GM19324 (cell line): ENCODE results near the gene SLC16A12.
"Not testable (repeated sequence)": the region's sequence is repeated elsewhere in the genome, so short reads cannot be mapped to it uniquely, and the experiment has no call there.

Experiments used
- ATAC-seq: cut with Tn5 transposase; IDR thresholded peaks from one replicate; pipeline ENCODE4 v1.9.1; 2021; ENCODE audit warnings: mild to moderate bottlenecking, moderate library complexity; ENCODE audit not compliant: unreplicated experiment, low FRiP score

SLC16A12 gene

GRCh38 chr10:89550509-89550908 lies 15.1 kb upstream of the SLC16A12 start:
- no peak for ATAC-seq

DNA sequence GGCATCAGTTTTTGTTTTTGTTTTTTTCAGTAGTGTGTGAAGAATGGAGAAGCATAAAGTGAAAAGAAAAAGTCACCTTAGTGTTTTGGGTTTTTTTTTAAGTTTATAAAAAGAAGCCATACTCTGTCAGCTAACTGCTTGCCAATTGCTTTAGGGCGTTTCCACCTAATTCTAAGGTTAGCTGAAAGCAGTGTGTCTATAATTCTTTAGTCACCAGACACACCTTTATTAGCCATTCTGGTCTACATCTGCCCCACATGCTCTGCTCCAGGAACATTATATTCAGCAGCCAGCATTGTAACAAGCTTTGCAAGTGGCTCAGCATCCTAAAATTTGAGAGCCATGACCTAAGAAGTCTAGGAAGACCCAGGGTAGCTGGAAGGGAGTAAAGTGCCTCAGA lies 14.1 kb upstream of the SLC16A12 start:
- ATAC-seq, result no peak

DNA sequence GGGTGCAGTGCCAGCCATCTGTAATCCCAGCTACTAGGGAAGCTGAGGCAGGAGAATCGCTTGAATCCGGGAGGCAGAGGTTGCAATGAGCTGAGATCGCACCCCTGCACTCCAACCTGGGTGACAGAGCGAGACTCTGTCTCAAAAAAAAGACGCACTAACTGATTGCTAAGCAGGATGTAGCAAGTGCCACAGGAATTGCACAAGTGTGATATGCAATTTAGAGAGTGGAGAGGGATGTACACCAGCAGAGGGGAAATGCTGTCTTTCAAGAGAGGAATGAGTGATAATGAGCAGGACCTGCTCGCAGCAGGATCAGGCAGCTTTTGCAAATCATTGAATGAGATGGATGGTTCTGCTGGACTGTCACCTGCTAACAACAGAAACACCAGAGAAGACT lies 13.3 kb upstream of the SLC16A12 start:
- ATAC-seq, result no peak

DNA sequence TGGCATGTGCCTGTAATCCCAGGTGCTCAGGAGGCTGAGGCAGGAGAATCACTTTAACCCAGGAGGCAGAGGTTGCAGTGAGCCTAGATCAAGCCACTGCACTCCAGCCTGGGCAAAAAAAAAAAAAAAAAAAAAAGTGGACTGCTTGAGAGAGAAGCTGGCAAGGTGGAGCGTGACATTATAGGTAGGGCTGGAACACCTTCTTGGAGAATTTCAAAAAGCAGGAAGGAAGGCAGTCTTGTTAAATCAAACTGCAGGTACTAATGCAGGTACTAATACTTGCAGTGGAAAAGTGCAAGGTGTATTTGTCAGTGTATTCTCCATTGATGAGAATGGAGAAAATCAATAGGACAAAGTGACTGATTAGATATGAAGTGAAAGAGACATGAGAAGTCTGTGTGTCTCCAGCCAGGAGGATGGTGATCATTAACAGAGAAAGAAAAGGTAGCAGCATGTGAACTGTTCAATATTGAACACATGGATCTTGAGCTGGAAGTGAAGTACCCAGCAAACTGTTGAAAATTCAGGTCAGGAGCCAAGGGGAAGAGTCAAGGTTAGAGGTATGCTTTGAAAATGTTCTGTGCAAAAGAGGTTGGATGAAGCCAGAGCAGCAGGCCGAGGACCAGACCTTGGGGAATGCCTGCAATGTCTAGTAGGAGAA lies 12.6 kb upstream of the SLC16A12 start:
- ATAC-seq, result no peak

DNA sequence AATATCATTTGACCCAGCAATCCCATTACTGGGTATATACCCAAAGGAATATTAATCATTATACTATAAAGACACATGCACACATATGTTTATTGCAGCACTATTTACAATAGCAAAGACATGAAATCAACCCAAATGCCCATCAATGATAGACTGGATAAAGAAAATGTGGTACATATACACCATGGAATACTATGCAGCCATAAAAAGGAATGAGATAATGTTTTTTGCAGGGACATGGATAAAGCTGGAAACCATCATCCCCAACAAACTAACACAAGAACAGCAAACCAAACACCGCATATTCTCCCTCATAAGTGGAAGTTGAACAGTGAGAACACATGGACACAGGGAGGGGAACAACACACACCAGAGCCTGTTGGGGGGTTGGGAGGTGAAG lies 11.3 kb upstream of the SLC16A12 start:
- not testable (repeated sequence) for ATAC-seq

- no peak for ATAC-seq
Observed at GRCh38 chr10:89543841-89544240, 8.4 kb upstream of the SLC16A12 start.

GRCh38 chr10:89540420-89540949 lies 5.1 kb upstream of the SLC16A12 start:
- no peak for ATAC-seq

DNA sequence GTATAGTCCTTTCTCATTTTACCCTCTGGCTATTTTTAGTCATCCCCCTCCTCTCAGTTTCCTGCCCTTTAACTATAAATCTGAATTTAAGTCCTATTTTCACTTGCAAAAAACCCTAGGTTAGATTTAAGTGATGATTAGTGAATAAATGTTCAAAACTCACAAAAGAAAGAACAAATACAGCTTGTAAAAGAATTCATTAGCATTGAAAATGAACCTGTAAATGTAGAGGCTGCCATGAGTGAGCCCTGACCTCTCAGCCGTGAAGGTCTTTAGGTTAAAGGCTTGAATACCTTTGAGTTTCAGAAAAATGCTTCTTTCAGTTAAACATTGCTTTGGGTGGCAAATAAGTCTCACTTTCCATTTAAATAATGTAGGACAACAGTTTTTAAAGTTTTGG lies 2.0 kb upstream of the SLC16A12 start:
- ATAC-seq, result no peak

DNA sequence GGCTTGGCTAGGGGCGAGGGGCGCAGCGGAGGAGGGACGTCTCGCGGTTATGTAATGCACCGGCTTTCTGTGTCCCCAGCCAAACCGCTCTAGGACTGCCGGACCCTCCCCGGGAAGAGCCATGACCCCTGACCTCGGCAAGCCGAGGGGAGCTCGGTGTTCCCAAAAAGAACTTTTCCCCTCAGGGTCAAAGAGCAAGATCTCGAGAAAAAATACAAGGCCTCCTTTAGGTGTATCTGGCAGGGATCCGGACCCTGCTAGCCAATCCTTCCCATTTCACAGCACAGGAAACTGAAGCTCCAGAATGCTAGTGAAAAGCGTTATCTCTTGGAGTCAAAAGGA lies 590 bp upstream of the SLC16A12 start:
- ATAC-seq, result no peak

DNA sequence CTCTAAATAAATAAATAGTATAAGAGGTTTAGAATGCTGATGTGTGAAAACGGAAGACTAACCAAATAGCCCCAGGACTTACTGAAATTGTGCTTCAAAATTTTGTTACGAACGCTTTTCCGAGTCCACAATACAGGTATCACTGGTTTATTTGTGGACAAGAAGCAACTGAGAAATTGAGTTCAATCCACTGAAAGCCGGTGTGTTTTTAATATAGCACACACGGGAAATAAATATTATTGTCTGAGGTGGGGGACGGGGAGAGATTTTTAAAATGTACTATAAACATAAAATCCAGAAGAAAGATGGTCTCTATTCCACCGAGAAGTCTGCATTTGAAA lies 598 bp downstream of the SLC16A12 start:
- no peak for ATAC-seq

- no peak for ATAC-seq
Observed at GRCh38 chr10:89532476-89532875, 2.9 kb downstream of the SLC16A12 start.

DNA sequence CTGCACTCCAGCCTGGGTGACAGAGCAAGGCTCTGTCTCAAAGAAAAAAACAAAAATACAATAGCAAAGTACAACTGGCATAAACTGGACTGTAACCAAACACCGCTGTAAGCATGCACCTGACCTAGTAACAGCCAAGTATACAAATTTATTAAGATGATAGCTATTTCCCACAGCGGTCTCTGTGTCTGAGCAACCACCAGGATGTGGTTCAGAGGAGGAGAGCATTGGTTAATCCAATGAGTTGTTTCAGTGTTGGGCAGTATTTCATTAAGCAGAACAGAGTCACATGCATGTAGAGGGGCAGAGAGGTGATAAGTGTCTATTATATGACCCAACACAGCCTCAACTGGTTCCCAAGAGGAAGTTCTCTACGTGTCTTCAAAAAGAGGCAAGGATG lies 4.0 kb downstream of the SLC16A12 start:
- no peak for ATAC-seq

- ATAC-seq, result not testable (repeated sequence)
Observed at GRCh38 chr10:89529711-89530110, 5.7 kb downstream of the SLC16A12 start.

- ATAC-seq, result no peak
Observed at GRCh38 chr10:89526358-89526757, 9.0 kb downstream of the SLC16A12 start.

- no peak for ATAC-seq
Observed at GRCh38 chr10:89525556-89525955, 9.8 kb downstream of the SLC16A12 start.

DNA sequence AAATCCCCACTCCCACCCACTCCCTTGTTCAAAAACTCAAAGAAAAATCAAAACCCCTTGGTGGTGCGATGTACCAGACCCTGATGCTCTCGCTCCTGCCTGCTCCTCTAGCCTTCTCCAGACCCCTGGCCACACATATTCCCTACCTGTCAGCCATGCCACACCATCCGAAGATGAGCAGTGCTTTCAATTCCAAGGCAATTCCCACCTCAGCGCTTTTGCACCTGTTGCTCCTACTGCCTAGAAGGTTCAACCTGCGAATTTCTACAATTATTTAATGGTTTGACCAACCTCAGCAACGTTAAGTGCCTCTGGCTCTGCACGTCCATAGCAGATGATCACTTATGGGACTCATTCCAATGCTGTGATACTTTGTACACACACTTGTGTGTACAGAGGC lies 11.1 kb downstream of the SLC16A12 start:
- no peak for ATAC-seq

GRCh38 chr10:89523274-89523673 lies 12.1 kb downstream of the SLC16A12 start:
- ATAC-seq, result no peak

DNA sequence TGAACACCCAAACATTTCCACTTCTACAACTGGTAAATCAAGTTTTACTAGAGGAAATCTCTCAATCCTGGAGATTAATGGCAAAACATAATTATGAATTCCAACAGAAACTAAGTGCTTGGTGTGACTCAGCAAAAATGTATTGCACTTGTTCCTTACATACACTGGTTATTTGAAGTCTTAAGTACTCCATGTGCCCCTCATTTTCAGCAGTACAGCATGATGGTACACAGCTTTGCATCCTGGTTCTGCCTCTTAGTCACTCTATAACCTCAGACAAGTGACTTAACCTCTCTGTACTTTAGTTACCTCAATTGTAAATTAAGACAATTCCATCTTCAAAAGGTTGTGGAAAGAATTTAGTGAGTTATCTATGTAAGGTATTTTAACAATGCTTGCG lies 12.9 kb downstream of the SLC16A12 start:
- no peak for ATAC-seq

DNA sequence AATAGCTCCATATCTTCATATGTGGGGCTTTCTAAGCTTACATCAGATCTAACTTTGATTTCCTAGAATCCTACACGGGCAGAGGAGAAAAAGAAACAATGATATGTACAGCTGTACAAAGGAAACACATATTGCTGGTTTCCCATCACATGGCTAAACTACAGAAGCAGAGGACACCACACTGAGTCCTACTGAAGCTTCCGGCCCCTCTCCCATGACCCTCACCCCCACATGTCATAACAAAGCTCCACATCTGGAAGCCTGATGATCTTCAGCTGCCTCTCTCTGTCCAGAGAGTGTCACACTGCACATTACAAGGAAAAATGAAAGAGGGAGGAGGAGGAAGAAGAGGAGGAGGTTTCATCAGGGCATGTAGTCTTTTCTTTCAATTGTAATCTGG lies 14.0 kb downstream of the SLC16A12 start:
- ATAC-seq, result no peak

- no peak for ATAC-seq
Observed at GRCh38 chr10:89520706-89521105, 14.7 kb downstream of the SLC16A12 start.

GRCh38 chr10:89518876-89519842 lies 16.2 kb downstream of the SLC16A12 start:
- ATAC-seq, result no peak

DNA sequence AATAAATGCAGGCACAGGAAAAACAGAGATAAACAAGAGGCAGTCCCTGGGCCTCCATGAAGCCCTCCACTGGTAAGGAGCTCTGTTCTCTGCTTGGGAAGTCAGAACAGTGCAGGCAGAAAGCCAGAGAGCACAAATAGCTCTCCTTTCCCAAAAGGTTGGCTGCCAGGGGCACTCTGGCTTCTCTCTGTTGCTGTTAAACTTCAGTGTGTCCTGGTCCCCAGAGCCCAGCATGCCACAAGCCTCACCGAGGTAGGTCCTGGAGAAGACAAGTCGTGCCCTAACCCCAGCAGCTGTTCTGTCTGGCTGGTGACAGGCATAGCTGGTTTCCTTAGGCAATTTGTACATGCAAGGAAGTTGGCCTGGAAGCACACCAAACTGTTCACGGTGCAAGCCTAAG lies 17.3 kb downstream of the SLC16A12 start:
- no peak for ATAC-seq
